ENCODE data around the gene AOPEP.

The AOPEP gene

DNA sequence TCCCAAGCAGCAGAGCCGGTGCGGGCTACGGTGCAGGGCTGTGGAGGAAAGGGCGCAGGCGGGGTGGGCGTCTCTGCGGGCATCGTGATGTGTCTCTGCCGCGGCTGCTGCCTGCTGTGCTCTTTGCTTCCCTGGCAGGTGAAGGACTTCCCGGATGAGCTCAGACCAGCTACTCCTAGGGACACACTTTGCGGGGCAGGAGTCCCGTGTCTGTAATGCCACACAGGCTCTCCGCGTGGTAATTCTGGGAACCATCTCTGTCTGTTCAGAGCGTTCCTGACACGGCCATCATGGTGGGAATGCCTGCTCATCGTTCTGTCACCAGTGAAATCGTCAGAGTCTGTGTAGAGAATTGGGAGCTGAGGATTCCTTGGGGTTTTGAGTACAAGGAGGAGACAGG, 355.5 kb downstream of the AOPEP start:
- no peaks in the 10 kb centered on the region for H3F3A ChIP-seq (ENCODE audit: insufficient read depth)
- no peaks in the 10 kb centered on the region for H3K9me2 ChIP-seq (replicated peaks; ENCODE audit: insufficient read depth, low read length)
- no peaks in the 10 kb centered on the region for H3K36me3 ChIP-seq (ENCODE audit: low read length)
- H4K20me1 ChIP-seq (ENCODE audit: low read depth, low read length): no peaks in the 10 kb centered on the region
- TF ChIP-seq EZH2phosphoT487 (conservative IDR thresholded peaks at IDR 0.05; ENCODE audit: low read length): no peak
- TF ChIP-seq, protein P1, sequence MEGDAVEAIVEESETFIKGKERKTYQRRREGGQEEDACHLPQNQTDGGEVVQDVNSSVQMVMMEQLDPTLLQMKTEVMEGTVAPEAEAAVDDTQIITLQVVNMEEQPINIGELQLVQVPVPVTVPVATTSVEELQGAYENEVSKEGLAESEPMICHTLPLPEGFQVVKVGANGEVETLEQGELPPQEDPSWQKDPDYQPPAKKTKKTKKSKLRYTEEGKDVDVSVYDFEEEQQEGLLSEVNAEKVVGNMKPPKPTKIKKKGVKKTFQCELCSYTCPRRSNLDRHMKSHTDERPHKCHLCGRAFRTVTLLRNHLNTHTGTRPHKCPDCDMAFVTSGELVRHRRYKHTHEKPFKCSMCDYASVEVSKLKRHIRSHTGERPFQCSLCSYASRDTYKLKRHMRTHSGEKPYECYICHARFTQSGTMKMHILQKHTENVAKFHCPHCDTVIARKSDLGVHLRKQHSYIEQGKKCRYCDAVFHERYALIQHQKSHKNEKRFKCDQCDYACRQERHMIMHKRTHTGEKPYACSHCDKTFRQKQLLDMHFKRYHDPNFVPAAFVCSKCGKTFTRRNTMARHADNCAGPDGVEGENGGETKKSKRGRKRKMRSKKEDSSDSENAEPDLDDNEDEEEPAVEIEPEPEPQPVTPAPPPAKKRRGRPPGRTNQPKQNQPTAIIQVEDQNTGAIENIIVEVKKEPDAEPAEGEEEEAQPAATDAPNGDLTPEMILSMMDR (IDR thresholded peaks at IDR 0.05; ENCODE audit: insufficient read depth, low read length, poor library complexity, severe bottlenecking): no peak
- no peak overlapping the region for H3K4me3 ChIP-seq (ENCODE audit: insufficient read depth, low read length, poor library complexity, severe bottlenecking)
- H3K27me3 ChIP-seq (ENCODE audit: low read length): no peaks in the 10 kb centered on the region
- H3K9me3 ChIP-seq (ENCODE audit: insufficient read depth, low read length): no peaks in the 10 kb centered on the region
- H3K79me2 ChIP-seq (ENCODE audit: insufficient read depth, low read length): no peaks in the 10 kb centered on the region
- H3K4me2 ChIP-seq (ENCODE audit: low read depth, low read length, poor library complexity, severe bottlenecking): no peak overlapping the region
- H2AFZ ChIP-seq (ENCODE audit: low read depth, low read length, severe bottlenecking): no peak overlapping the region
- no peak overlapping the region for H3K27ac ChIP-seq (ENCODE audit: low read depth, low read length)
- no peak overlapping the region for H3K9ac ChIP-seq (ENCODE audit: low read length)

GRCh38 chr9:95082401-95083084, 356.0 kb downstream of the AOPEP start:
- Histone ChIP-seq H3K9me3 (ENCODE audit: insufficient read depth, low read length) (no peaks in the 10 kb centered on the region), H3K27ac (ENCODE audit: low read depth, low read length) (no peak overlapping the region), H4K20me1 (ENCODE audit: low read depth, low read length) (no peaks in the 10 kb centered on the region), H3K4me3 (ENCODE audit: insufficient read depth, low read length, poor library complexity, severe bottlenecking) (no peak overlapping the region), H3K27me3 (ENCODE audit: low read length) (no peaks in the 10 kb centered on the region), H3K79me2 (ENCODE audit: insufficient read depth, low read length) (no peaks in the 10 kb centered on the region), H3K4me2 (ENCODE audit: low read depth, low read length, poor library complexity, severe bottlenecking) (no peak overlapping the region), H3K9me2 (replicated peaks; ENCODE audit: insufficient read depth, low read length) (no peaks in the 10 kb centered on the region), H3F3A (ENCODE audit: insufficient read depth) (no peaks in the 10 kb centered on the region), H3K36me3 (ENCODE audit: low read length) (no peaks in the 10 kb centered on the region), H3K9ac (ENCODE audit: low read length) (no peak overlapping the region), H2AFZ (ENCODE audit: low read depth, low read length, severe bottlenecking) (no peak overlapping the region)
- TF ChIP-seq EZH2phosphoT487 (conservative IDR thresholded peaks at IDR 0.05; ENCODE audit: low read length): no peak
- TF ChIP-seq, protein P1 (IDR thresholded peaks at IDR 0.05; ENCODE audit: insufficient read depth, low read length, poor library complexity, severe bottlenecking): no peak

GRCh38 chr9:95083086-95083768, 356.7 kb downstream of the AOPEP start:
- Histone ChIP-seq H3K27me3 (ENCODE audit: low read length) (no peaks in the 10 kb centered on the region), H2AFZ (ENCODE audit: low read depth, low read length, severe bottlenecking) (no peak overlapping the region), H3K27ac (ENCODE audit: low read depth, low read length) (no peak overlapping the region), H4K20me1 (ENCODE audit: low read depth, low read length) (no peaks in the 10 kb centered on the region), H3K79me2 (ENCODE audit: insufficient read depth, low read length) (no peaks in the 10 kb centered on the region), H3K9ac (ENCODE audit: low read length) (no peak overlapping the region), H3F3A (ENCODE audit: insufficient read depth) (no peaks in the 10 kb centered on the region), H3K4me3 (ENCODE audit: insufficient read depth, low read length, poor library complexity, severe bottlenecking) (no peak overlapping the region), H3K9me3 (ENCODE audit: insufficient read depth, low read length) (no peaks in the 10 kb centered on the region), H3K36me3 (ENCODE audit: low read length) (no peaks in the 10 kb centered on the region), H3K4me2 (ENCODE audit: low read depth, low read length, poor library complexity, severe bottlenecking) (no peak overlapping the region), H3K9me2 (replicated peaks; ENCODE audit: insufficient read depth, low read length) (no peaks in the 10 kb centered on the region)
- TF ChIP-seq, protein P1 (IDR thresholded peaks at IDR 0.05; ENCODE audit: insufficient read depth, low read length, poor library complexity, severe bottlenecking): no peak
- TF ChIP-seq EZH2phosphoT487 (conservative IDR thresholded peaks at IDR 0.05; ENCODE audit: low read length): no peak

All from SU-DHL-6 (cell line).